Measurements from ENCODE around the gene C2orf42.
"Not testable (repeated sequence)": the region's sequence is repeated elsewhere in the genome, so short reads cannot be mapped to it uniquely, and the experiment has no call there.

C2orf42 gene

DNA sequence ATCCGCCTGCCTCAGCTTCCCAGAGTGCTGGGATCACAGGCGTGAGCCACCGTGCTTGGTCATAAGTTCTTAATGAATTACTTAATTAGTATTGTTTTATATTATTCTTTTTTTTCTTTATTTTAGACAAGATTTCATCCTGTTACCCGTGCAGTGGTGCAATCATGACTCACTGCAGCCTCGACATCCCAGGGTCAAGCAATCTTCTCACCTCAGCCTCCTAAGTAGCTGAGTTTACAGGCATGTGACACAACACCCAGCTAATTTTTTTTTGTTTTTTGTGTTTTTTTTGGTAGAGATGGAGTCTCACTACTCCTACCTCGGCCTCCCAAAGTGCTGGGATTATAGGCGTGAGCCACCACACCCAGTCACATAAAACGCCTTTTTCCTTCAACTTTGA, 17.3 kb downstream of the C2orf42 start:
- no peak for DNase-seq (ENCODE audit: low read depth in 1 of 2, low spot score in 1 of 2)

DNA sequence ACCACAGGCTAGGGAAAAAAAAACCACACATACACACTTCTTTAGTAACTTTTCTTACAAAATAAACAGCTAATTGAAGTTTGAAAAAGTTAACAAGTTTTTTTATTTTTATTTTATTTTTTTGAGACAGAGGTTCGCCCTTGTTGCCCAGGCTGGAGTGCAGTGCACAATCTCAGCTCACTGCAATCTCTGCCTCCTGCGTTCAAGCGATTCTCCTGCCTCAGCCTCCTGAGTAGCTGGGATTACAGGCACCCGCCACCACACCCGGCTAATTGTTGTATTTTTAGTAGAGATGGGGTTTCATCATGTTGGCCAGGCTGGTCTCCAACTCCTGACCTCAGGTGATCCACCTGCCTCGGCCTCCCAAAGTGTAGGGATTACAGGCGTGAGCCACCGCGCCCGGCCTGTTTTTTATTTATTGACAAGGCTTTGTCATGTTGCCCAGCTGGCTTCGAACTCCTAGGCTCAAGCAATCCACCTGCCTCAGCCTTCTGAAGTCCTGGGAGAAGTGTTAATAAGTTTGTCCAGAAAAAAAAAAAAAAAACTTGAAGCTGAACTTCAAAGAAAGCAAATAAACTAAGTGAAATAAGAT, 21.1 kb downstream of the C2orf42 start:
- DNase-seq (ENCODE audit: low read depth in 1 of 2, low spot score in 1 of 2): not testable (repeated sequence)

DNA sequence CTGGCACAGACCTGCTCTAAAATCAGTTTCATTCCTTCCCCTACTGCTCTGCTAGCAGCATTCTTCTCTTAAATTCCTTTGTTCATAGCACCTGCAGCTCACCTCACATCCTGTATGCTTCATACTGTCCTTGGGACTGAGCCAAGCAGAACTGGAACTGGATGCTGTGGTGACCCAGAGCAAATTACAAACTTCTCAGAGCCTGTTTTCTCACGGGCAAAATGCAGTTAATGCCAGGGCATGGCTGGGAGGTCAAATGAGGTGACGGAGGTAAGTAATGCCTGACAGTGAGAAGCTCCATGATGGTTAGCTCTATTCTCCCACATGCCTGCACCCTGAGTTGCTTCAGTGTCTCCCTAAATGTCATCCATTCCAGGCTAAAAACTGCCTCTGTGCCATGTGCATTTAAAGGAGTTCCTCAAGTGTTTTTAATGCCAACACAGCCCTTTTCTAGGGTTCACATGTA, 29.7 kb downstream of the C2orf42 start:
- no peak for DNase-seq (ENCODE audit: low read depth in 1 of 2, low spot score in 1 of 2)

DNA sequence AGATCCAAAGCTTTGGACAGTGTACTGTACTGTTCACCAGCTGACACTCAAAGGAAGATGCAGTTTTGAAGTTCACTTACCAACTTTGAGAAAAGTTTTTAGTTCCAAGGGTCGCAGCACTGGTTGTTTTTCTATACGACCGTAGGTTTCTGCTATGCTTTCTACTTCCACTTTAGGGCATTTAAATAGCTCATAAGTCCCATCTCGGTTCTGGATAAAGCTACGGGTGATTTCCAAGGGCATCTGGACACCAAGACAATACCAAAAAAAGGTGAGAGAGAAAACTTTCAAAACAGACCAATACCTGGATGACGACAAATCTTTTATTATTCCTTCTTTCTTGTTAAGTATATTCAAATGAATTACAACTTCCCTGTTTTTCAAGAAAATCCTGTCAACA, 30.3 kb downstream of the C2orf42 start:
- DNase-seq (ENCODE audit: low read depth in 1 of 2, low spot score in 1 of 2): no peak

DNA sequence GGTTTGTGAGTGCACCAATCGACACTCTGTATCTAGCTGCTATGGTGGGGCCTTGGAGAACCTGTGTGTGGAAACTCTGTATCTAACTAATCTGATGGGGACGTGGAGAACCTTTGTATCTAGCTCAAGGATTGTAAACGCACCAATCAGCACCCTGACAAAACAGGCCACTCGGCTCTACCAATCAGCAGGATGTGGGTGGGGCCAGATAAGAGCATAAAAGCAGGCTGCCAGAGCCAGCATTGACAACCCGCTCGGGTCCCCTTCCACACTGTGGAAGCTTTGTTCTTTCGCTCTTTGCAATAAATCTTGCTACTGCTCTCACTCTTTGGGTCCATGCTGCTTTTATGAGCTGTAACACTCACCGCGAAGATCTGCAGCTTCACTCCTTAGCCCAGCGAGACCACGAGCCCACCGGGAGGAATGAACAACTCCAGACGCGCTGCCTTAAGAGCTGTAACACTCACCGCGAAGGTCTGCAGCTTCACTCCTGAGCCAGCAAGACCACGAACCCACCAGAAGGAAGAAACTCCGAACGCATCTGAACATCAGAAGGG, 41.6 kb downstream of the C2orf42 start:
- DNase-seq (ENCODE audit: low read depth in 1 of 2, low spot score in 1 of 2): not testable (repeated sequence)

DNA sequence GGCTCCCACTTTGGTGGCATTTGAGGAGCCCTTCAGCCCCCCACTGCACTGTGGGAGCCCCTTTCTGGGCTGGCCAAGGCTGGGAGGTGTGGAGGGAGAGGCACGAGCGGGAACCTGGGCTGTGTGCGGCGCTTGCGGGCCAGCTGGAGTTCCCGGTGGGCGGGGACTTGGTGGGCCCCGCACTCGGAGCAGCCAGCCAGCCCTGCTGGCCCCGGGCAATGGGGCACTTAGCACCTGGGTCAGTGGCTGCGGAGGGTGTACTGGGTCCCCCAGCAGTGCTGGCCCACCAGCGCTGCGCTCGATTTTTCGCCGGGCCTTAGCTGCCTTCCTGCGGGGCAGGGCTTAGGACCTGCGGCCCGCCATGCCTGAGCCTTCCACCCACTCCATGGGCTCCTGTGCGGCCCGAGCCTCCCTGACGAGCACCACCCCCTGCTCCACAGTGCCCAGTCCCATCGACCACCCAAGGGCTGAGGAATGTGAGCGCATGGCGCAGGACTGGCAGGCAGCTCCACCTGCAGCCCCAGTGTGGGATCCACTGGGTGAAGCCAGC, 42.5 kb downstream of the C2orf42 start:
- not testable (repeated sequence) for DNase-seq (ENCODE audit: low read depth in 1 of 2, low spot score in 1 of 2)

DNA sequence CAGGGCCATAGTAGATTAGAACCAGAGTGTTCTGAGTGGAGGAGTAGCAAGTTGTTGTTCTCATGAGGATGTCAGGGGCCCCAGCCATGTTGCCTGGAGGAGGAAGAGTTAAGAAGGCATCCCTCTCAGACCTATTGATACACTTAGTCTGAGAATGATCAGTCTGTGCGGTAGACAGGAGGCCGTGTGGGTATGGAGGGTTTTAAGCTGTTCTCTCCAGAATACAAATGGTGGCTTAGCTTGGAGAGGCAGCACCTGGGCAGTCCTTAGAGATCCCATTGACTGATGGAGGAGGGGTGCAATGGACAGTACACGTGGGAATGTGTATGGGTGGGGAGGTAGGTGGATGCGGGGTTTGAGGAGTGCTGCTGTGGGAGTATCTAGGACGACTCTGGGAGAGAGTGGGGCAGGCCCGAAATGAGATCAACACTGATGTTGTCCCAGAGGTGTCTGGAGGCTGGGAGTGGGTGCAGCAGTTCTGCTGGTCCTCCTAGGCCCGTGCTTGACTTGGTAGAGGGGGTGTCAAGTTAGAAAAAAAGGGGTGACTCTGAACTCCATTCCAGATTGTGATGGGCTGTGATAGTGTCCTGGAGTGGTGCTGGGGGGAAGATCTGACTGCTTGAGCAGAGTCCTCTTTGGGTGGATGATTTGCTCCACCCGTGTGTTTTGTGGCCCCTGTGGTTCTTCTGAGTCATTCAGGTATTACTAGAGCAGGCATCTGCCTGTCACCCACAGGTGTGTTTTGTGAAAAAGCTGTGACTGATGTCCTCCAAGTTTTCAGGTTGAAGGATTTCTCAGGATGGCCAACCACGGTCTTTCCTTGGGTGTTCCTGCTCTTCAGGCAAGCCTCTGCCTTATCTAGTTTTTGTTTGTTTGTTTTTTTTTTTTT, 44.7 kb downstream of the C2orf42 start:
- DNase-seq (ENCODE audit: low read depth in 1 of 2, low spot score in 1 of 2): no peak

DNA sequence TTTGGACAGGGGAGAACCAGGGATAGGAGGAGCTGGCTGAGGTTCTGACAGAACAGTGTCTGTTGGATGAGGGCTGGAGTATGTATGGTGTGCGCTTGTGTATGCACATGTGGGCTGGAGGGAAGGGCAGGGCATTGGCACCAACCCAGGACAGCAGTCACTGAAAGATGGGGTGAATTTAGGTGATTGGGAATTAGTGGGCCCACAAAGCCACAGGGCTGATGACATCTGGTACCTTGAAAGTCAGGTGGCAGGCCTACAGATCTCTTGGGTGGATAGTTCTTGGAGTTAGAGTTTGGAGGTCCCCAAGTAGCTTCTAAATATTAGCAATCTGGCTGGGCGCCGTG, 45.7 kb downstream of the C2orf42 start:
- DNase-seq (ENCODE audit: low read depth in 1 of 2, low spot score in 1 of 2): no peak

DNA sequence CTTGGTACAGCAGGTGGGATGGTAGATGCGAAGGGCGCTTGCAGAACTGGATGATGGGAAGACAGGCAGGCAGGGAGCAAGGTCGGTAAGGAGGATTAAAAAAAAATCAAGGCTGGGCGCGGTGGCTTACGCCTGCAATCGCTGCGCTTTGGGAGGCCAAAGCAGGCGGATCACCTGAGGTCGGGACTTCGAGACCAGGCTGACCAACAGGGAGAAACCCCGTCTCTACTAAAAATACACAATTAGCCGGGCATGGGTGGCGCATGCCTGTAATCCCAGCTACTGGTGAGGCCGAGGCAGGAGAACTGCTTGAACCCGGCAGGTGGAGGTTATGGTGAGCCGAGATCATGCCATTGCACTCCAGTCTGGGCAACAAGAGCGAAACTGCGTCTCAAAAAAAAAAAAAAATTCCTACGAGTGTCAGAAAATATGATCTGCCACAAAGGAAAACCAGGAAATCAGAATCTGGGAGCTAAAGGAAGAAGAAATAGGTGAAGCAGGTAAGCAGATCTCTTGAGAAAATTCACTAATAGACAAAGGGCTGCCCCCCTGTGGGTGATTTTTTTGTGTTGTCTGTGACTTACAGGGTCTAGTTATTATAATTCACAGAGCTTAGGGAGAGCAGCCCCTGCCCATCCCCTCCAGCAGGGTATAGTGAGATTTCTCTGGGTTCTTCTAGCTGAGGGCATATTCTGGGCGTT, 46.2 kb downstream of the C2orf42 start:
- no peak for DNase-seq (ENCODE audit: low read depth in 1 of 2, low spot score in 1 of 2)

DNA sequence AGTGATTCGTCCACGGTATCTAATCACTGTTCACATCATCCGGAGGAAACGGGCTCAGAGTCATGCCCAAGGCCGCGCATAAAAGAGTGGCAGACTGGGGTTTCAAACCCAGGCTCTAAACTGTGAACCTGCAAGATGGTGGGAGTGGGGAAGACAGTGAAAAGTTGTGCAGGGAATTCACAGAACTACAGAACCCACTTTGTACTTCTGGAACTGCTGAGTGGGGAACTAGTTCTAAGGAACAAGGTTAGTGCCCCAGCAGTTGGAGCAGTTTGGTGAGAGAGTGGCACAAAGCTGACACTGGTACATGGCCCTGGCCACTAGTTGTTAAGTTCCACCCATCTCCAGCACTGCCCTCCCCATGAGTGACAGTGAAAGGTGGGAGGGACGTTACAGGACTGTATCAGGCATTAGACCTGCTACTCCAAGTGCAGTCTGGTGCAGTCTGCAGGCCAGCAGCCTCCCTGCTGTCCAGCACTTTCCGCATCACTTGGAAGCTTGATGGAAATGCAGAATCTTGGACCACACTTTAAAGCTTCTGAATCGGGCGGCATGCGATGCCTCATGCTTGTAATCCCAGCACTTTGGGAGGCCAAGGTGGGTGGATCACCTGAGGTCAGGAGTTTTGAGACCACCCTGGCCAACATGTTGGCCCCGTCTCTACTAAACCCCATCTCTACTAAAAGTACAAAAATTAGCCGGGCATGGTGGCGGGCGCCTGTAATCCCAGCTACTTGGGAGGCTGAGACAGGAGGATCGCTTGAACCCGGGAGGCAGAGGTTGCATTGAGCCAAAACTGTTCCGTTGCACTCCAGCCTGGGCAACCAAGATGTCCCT, 47.3 kb downstream of the C2orf42 start:
- no peak for DNase-seq (ENCODE audit: low read depth in 1 of 2, low spot score in 1 of 2)

DNA sequence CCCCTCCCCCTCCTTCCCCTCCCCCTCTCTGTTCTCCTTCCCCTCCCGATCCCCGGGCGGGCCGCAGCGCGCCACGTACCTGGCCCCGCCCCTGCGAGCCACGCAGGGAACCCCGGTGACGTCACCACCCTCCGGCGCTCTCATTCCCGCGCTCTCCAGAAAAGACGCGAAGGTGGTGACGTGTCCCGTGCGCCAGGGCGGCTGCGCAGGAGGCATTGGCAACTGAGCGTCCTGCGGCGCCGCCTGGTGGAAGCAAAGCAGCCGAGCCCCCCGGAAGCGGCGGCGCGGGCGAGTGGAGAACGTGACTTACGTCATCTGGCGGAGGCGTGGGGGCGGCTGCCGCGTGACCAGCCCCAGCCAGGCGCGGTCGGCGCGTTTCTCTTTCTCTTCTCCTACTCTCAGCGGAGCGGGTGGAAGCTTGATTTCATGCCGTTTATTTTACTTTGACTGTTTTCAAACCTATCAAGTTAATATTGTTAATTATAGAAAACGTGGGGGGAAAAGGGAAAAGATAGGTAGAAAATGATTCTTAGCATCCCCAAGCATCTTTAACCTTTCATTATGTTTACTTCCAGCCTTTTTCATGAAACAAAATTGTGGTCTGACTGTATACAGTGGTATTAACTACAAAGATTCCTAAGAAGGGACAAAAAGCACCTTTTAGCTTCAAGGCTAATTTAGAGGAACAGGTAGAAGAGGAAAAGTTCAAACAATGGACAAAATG, 48.1 kb downstream of the C2orf42 start:
- peak; percentile 97 to 99 for DNase-seq (ENCODE audit: low read depth in 1 of 2, low spot score in 1 of 2)

DNA sequence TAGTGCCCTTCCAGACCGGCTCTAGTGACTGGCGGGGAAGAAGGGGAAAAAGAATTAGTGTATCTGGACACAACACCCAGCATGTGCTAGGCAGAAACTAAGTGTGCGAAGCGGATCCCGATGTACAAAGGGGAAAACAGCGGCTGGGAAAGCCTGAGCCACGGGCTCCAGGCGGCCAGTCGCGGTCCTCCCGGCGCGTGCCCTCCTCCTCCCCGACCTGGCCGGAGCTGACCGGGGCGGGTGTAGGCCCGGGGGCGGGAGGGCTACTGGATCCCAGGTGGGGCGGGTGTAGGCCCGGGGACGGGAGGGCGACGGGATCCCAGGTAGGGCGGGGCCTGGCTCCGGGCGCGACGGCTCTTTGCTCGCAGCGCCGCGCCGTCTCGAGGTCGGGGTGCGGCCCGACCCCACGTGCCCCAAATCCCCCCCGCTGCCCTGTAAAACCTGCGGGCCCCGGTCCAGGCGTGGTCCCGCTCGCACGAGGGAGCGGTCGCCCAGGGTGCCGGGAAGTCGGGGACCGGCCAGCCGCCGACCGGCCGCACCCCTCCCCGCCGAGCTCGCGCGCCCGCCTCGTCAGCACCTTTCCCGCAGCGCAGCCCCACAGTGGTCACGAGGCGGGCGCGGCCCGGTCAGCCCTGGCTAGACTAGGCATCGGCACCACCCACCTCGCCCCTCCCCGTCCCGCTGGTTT, 48.8 kb downstream of the C2orf42 start:
- DNase-seq (ENCODE audit: low read depth in 1 of 2, low spot score in 1 of 2): peak in 1 of 2 donors; percentile 31

DNA sequence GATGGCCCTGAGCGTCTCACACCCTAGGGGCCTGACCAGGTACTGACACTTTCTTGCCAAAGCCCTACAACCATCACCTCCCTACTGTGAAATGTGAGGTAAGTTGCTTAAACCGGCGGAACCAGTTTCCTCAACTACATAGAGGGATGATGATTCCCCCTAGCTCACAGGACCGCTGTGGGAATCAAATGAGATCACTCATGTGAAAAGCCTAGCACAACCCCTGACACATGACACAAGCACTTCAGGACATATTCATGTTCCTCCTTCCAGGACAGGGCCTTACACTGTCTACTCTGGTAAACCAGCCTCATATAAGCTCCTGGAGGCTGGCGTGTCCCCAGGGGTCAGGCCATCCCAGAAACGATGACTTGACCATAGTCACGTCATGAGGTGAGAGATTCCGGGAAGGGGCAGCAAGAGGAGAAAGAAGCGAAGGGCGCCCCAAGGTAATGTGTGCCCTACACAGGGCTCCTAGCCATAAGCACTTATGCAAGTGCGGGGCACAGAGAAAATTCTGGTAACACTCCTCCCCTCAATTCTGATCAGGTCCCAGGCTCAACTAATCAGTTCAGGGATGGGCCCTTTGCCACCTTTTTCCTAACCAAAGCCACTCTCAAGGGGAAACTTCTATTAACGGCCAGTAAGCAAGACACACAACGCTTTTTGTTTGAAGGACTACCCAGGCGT, 49.5 kb downstream of the C2orf42 start:
- peak in 1 of 2 donors; percentile 58 for DNase-seq (ENCODE audit: low read depth in 1 of 2, low spot score in 1 of 2)

DNA sequence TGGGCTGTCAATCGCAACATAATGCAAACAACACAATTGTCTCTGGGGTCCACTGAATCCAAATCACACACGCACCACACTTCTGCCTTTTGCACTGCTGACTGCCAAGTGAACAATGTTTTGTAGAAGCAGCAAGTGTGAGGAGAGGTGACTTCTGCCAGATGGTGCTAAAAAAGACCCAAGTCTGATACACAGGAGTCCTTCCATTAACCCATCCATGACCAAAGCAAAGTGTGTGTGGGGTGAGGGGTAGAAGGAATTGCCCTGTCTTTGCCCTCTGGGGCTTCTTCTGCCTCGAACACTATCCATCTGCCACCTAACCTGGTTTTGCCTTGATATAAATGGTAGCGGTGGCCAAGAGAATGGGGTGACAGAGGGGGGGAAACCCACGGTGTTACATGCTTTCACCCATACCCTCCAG, 50.0 kb downstream of the C2orf42 start:
- no peak for DNase-seq (ENCODE audit: low read depth in 1 of 2, low spot score in 1 of 2)

DNA sequence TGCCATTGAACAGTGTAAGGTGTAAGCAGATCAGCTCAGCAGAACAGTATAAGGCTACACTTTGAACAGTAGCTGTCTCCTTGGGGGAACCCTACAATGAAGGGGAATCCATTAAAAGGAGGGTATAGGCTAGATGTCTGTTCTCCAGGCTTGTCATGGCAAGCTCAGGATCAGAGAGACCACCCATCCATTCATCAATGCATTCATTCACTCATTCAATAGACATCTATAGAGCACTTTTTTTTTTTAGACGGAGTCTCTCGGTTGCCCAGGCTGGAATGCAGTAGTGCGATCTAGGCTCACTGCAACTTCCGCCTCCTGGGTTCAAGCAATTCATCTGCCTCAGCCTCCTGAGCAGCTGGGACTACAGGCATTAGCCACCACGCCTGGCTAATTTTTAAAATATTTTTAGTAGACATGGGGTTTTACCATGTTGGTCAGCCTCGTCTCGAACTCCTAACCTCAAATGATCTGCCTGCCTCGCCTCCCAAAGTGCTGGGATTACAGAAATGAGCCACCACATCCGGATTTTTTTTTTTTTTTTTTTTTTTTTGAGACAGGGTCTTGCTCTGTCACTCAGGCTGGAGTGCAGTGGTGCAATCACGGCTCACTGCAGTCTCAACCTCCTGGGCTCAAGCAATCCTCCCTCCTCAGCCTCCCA, 56.4 kb downstream of the C2orf42 start:
- DNase-seq (ENCODE audit: low read depth in 1 of 2, low spot score in 1 of 2): not testable (repeated sequence)

DNA sequence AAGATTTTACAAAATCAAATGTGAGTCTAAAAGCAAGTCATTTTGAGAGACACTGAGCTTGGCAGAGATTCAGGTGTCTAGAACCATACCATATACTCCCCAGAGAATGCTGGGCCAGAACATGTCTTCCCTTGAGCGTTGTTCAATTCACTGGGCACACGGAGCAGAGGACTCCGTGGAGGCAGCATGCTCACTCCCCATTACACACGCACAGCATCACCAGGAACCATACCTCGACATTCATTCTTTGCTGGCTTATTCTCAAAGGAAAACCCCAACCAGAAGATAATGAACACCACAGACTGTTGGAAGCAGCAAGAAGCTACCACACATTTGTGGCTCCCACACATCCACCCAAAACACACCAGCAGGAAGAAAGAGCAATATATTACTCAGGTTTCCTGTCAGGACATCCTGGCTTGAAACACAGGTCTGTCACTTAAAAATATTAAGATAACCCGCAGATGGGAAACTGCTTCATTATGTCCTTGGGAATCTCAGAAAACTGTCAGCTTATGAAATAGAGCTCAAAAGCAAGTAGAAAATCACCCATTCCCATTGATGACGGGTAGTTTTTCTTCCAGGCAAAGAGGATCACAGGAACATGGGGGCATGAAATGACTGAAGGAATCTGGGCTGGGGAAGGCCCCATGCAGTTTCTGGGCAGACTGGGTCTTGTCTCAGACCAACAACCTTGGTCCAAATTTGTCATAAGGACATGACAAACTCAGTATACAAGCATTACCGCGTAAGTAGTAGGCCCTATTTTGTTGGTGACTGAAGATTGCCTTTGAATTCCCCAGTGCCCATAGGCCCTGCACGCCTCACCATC, 57.1 kb downstream of the C2orf42 start:
- DNase-seq (ENCODE audit: low read depth in 1 of 2, low spot score in 1 of 2): no peak

DNA sequence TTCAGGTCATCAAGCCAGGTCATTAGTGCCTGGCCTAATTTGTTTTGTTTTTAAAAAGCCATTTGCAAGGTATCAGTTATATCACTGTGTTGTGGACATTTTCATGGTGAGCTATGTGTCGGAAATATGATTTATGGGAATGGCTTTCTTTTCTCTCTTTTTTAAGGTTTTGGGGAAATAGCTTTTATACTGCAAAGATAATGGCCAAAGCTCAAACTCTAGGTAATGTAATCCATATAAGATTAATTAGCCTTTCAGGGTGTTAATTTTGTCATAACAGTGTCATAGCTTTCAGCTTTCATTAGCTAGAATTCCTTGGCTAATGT, 57.7 kb downstream of the C2orf42 start:
- DNase-seq (ENCODE audit: low read depth in 1 of 2, low spot score in 1 of 2): no peak
